ENCODE measurements around the gene POU6F1. TPM values are rescaled to one million over a fixed set of nuclear protein-coding genes. Genes with fewer than 3 reads are reported as not detected.
A peak's percentile ranks its signal among the peaks of the same experiment; 100 is the strongest.
"Not testable (repeated sequence)": the region's sequence is repeated elsewhere in the genome, so short reads cannot be mapped to it uniquely, and the experiment has no call there.

Gene POU6F1
- total RNA-seq: 10 to 100 TPM; 14.5 to 17.1 TPM

DNA sequence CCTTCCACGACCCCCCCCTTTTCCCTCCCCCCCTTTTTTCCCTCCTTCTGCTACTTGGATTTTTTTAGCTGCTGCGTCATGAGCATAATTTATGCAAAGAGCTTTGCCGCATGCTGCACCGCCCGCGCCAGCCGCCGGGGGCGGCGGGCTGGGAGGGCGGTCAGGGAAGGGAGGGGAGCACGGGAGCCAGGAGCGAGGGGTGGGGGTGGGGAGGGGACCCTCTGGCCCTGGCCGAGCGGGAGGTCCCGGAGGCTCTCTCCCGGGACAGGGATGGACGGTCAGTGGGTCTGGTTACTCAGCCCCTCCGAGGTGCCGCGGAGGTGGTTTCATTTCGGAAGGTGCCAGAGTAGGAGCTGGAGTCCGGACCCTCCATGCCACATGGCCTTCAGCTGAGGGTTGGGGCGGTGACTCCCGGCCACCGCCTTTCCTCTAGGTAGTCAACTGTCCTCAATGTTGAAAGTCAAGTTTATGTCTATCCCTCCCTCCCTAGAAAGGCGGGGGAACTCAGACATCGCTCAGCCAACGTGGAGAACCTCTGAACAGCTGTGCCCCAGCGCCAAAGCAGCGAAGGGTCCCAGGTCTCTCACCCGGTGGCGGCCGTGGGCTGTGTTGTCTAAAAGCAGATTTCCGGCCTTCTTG lies at the start of gene POU6F1:
Gene POU6F1, minus strand, starts transcription at position 95 of the 639 bp plus-strand sequence. CDS start 11,226 bp downstream, outside the sequence.
- DNase-seq (ENCODE audit: low spot score) (no peak), ATAC-seq (ENCODE audit: insufficient number of reproducible peaks, low FRiP score, low read depth) (peak; percentile 88)
- Histone ChIP-seq H3K27ac (peak within 1 kb of the TSS; percentile 93 to 99), H3K36me3 (no peaks in the 10 kb centered on the region), H3K27me3 (replicated peaks; ENCODE audit: insufficient read depth) (no peaks in the 10 kb centered on the region), H3K9me3 (no peaks in the 10 kb centered on the region), H3K4me1 (ENCODE audit: control insufficient read depth in 1 of 2, low read depth in 2 of 2) (peaks cover 15 to 24% of the 10 kb centered on the region in 2 donors), H3K4me3 (peak within 1 kb of the TSS; percentile 97)
- TF ChIP-seq, protein P1, sequence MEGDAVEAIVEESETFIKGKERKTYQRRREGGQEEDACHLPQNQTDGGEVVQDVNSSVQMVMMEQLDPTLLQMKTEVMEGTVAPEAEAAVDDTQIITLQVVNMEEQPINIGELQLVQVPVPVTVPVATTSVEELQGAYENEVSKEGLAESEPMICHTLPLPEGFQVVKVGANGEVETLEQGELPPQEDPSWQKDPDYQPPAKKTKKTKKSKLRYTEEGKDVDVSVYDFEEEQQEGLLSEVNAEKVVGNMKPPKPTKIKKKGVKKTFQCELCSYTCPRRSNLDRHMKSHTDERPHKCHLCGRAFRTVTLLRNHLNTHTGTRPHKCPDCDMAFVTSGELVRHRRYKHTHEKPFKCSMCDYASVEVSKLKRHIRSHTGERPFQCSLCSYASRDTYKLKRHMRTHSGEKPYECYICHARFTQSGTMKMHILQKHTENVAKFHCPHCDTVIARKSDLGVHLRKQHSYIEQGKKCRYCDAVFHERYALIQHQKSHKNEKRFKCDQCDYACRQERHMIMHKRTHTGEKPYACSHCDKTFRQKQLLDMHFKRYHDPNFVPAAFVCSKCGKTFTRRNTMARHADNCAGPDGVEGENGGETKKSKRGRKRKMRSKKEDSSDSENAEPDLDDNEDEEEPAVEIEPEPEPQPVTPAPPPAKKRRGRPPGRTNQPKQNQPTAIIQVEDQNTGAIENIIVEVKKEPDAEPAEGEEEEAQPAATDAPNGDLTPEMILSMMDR (IDR thresholded peaks at IDR 0.05): peak; percentile 83

DNA sequence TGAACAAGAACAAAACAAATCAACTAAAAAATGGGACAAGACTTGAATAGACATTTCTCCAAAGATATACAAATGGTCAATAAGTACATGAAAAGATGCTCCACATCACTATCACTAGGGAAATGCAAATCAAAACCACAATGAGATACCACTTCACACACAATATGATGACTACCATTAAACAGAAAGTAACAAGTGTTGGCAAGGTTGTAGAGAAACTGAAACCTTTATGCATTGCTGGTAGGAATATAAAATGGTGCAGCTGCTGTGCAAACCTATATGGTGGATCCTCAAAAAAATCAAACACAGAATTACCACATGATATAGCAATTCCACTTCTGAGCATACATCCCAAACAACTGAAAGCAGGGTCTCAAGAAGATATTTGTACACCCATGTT lies 47.2 kb upstream of the POU6F1 start:
- TF ChIP-seq, protein P1 (IDR thresholded peaks at IDR 0.05): no peak
- no peaks in the 10 kb centered on the region for H3K9me3 ChIP-seq
- H3K27me3 ChIP-seq (replicated peaks; ENCODE audit: insufficient read depth): no peaks in the 10 kb centered on the region
- H3K4me3 ChIP-seq: no peak overlapping the region
- no peaks in the 10 kb centered on the region for H3K36me3 ChIP-seq
- DNase-seq (ENCODE audit: low spot score) (no peak), ATAC-seq (ENCODE audit: insufficient number of reproducible peaks, low FRiP score, low read depth) (no peak)
- H3K4me1 ChIP-seq (ENCODE audit: control insufficient read depth in 1 of 2, low read depth in 2 of 2): no peaks in the 10 kb centered on the region
- H3K27ac ChIP-seq: no peak overlapping the region

DNA sequence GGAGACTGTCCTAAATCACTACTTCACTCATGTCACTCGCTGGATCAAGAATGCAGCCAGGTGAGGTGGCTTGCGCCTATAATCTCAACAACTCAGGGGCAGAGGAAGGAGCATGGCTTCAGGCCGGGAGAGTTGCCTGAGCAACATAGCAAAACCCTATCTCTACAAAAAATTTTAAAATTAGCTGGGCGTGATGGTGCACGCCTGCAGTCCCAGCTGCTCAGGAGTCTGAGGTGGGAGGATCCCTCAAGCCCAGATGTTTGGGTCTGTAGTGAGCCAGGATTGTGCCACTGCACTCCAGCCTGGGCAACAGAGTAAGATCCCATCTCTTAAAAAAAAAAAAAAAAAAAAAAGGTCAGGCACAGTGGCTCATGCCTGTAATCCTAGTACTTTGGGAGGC lies 46.4 kb upstream of the POU6F1 start:
- H3K36me3 ChIP-seq: no peaks in the 10 kb centered on the region
- H3K4me1 ChIP-seq (ENCODE audit: control insufficient read depth in 1 of 2, low read depth in 2 of 2): no peaks in the 10 kb centered on the region
- H3K9me3 ChIP-seq: no peaks in the 10 kb centered on the region
- TF ChIP-seq, protein P1 (IDR thresholded peaks at IDR 0.05): no peak
- ATAC-seq (ENCODE audit: insufficient number of reproducible peaks, low FRiP score, low read depth) (no peak), DNase-seq (ENCODE audit: low spot score) (no peak)
- no peaks in the 10 kb centered on the region for H3K27me3 ChIP-seq (replicated peaks; ENCODE audit: insufficient read depth)
- H3K27ac ChIP-seq: no peak overlapping the region
- no peak overlapping the region for H3K4me3 ChIP-seq

GRCh38 chr12:51263341-51263740 lies 45.5 kb upstream of the POU6F1 start:
- H3K27me3 ChIP-seq (replicated peaks; ENCODE audit: insufficient read depth): no peaks in the 10 kb centered on the region
- ATAC-seq (ENCODE audit: insufficient number of reproducible peaks, low FRiP score, low read depth): no peak
- H3K4me1 ChIP-seq (ENCODE audit: control insufficient read depth in 1 of 2, low read depth in 2 of 2): no peaks in the 10 kb centered on the region
- no peak for DNase-seq (ENCODE audit: low spot score)
- no peaks in the 10 kb centered on the region for H3K36me3 ChIP-seq
- no peaks in the 10 kb centered on the region for H3K9me3 ChIP-seq
- H3K4me3 ChIP-seq: no peak overlapping the region
- TF ChIP-seq, protein P1 (IDR thresholded peaks at IDR 0.05): no peak
- H3K27ac ChIP-seq: no peak overlapping the region

DNA sequence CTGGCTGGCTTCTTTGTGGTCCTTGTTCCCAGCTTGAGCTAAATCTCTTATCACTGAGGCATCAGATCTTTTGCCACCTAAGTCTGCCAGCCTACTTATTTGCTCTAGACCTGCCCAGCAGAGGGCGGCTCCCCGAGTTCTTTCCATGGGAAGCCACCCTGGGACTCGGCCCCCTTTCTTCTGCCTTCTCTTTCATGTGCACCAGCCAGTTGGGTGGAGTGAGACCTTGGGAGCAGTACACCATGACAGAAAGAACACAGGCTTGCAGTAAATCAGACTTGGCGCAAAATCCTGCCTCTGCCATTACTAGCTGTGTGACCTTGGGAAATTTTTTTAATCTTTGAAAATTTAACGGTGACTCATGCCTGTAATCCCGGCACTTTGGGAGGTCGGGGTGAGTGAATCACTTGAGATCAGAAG lies 44.9 kb upstream of the POU6F1 start:
- ATAC-seq (ENCODE audit: insufficient number of reproducible peaks, low FRiP score, low read depth) (no peak), DNase-seq (ENCODE audit: low spot score) (no peak)
- no peaks in the 10 kb centered on the region for H3K9me3 ChIP-seq
- TF ChIP-seq, protein P1 (IDR thresholded peaks at IDR 0.05): no peak
- no peaks in the 10 kb centered on the region for H3K4me1 ChIP-seq (ENCODE audit: control insufficient read depth in 1 of 2, low read depth in 2 of 2)
- H3K27ac ChIP-seq: no peak overlapping the region
- H3K4me3 ChIP-seq: no peak overlapping the region
- no peaks in the 10 kb centered on the region for H3K27me3 ChIP-seq (replicated peaks; ENCODE audit: insufficient read depth)
- no peaks in the 10 kb centered on the region for H3K36me3 ChIP-seq

GRCh38 chr12:51259600-51259999 lies 41.7 kb upstream of the POU6F1 start:
- H3K4me3 ChIP-seq; H3K9me3 ChIP-seq; H3K36me3 ChIP-seq; H3K27me3 ChIP-seq (replicated peaks; ENCODE audit: insufficient read depth); ATAC-seq (ENCODE audit: insufficient number of reproducible peaks, low FRiP score, low read depth); H3K4me1 ChIP-seq (ENCODE audit: control insufficient read depth in 1 of 2, low read depth in 2 of 2); H3K27ac ChIP-seq; DNase-seq (ENCODE audit: low spot score): not testable (repeated sequence)

Data from thoracic aorta (tissue), 2 donors.